Retina (tissue), 1 donor: ENCODE measurements around the gene MACROD2.

Experiments used
- DNase-seq: peaks from one replicate; pipeline ENCODE4 v3.0.0-alpha.2; 2016

The MACROD2 gene

DNA sequence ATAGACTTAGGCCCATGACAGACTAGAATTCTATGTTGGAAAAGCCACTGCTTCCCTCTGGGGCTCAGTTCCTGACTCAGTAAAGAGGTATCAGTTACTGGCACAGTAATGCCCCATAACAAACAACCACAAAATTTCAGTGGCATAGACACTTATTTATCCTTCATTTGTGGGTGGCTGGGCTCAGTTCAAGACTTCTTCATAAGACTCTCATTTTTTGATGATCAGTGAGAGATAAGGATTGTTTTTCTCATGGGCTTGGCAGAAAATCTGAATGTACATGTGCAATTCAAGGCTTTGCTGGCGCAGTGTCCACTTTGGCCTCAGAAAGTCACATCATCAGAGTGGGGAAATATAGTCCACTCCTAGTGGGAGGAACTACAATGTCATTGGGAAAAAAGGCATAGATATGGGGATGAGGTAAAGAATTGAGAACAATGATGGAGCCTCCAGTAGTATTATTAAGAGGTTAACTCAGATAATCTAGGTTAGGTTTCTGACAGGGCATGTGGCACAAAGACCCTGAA, 726.7 kb downstream of the MACROD2 start:
- no peak for DNase-seq

DNA sequence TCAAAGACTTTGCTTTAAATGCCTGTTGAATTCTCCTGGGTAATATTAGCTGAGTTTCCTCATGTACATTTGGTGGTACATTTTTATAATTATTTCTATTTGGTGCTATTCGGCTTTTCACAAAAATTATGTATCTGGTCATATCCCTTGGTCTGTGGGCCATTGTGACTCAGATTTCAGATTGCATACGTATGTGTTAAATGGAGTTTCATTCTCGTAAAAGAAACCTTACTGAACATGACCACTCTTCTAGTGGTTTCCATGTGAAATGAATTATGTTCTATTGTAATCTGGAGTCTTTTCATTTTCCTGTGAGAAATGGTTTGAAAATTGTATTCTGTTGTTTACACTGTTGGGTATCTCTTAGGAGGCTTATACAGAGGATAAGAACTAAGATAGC, 728.3 kb downstream of the MACROD2 start:
- DNase-seq = no peak

GRCh38 chr20:14724036-14724435, 728.7 kb downstream of the MACROD2 start:
- no peak for DNase-seq

DNA sequence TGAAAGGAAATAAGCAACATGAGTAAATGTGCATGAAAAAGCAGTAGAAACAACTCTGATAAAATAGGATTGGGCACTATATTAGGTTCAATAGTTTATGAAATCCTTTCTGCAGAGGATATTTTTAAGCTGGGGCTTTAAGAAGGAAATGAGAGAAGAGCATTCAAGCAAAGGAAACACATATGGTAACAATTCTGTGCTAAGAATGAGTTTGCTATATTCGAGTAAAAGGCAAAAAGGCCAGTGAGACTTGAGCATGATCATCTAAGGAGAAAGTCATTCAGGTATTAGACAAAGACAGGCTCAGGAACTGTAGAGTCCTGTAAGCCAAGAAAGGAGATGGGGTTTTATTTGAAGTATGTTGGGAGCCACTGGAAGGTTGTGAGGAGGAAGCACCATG, 729.2 kb downstream of the MACROD2 start:
- no peak for DNase-seq

GRCh38 chr20:14726591-14726990, 731.3 kb downstream of the MACROD2 start:
- no peak for DNase-seq

- no peak for DNase-seq
Measured at GRCh38 chr20:14727485-14728150, 732.3 kb downstream of the MACROD2 start.

GRCh38 chr20:14729390-14729789, 734.1 kb downstream of the MACROD2 start:
- DNase-seq = no peak

DNA sequence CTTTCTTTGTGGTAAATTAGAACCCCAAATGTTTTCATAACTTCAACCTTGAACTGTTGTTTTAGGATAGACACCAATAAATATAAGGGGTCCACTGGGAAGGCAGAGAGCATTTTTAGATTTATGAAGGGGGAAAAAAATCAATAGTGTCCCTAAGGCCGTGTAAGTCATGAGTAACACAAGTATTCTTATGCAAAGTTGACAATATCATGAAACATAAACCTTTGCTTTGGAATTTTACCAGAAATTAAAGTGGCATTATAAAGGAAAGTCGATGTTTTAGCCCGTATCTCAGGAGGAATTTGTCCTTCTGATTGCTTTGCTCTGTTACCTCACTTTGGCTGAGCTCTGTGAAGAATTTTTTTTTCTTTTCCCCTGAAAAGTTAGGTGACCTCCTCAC, 737.0 kb downstream of the MACROD2 start:
- DNase-seq = no peak

- no peak for DNase-seq
Measured at GRCh38 chr20:14732996-14733395, 737.7 kb downstream of the MACROD2 start.

- no peak for DNase-seq
Measured at GRCh38 chr20:14740380-14740779, 745.1 kb downstream of the MACROD2 start.

DNA sequence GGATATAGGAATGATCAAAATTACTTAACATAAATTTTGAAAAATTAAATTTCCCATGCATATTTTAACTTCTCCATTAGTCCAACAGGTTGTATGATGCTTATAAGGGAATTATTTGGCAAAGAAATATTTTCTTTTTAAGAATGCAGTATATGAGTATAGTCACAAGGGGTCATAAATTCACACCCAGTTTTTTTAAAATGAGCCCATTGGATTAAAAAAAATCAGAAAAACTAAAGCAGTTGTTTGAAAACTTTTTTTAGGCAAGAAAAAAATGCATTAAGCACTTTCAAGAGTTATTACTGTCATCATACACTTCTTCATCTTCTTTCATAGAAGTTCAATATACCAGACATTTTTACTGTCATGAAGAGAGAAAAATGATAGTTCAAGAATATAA, 746.3 kb downstream of the MACROD2 start:
- no peak for DNase-seq

- no peak for DNase-seq
Measured at GRCh38 chr20:14744723-14745122, 749.4 kb downstream of the MACROD2 start.

DNA sequence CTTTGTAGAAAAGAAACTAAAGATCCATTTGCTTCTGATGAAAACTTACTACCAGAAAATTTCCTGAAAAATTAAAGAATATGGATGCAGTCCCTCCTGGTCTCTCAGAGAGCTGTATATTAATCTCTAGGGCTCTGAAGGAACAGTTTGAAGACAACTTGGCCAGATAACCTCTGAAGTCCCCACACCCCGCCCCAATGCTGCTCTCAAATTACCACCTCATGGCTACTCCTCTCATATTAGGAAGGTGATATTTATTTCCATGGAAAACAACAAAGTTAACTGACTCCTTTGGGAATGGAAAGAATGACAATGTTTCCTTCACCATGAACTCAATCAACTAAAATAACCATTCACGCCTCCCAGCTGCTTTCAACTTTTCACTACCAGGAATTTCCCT, 750.5 kb downstream of the MACROD2 start:
- no peak for DNase-seq

DNA sequence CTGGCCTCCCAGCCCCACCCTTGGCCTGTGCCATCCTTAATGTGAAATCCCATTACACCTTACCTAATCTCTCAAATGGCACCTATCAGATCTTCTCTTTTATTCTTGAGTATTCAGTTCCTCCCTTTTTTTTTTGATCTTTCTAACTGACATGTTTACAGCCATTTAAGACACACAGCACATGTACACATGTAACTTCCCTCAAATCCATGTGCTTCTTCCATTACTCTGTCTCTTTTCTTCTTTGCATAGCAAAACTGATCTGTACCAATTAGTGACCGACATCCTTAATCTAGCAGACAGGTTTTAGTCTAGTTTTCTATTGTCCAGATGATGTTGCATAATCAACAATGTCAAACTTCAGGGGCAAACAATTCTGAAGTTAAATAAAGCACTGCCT, 755.9 kb downstream of the MACROD2 start:
- DNase-seq = no peak

GRCh38 chr20:14757728-14758127, 762.4 kb downstream of the MACROD2 start:
- no peak for DNase-seq

DNA sequence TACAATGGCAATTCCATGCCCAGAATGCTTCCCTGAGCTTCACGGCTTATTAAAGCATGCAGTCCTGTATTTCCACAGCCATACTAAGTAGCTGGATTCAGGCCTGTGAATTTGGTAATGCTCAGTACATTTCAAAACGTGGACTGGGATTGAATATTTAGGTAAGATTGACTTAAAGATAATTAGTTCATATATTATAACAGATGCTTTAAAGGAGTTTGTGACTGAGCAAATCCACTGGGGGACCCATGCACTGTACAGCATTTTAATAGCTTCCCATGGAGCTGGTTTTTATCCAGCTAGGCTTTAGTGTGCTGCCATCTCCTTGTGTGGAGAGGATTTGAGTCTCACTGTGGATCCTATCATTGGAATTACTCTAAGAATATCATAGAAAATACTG, 763.0 kb downstream of the MACROD2 start:
- no peak for DNase-seq

DNA sequence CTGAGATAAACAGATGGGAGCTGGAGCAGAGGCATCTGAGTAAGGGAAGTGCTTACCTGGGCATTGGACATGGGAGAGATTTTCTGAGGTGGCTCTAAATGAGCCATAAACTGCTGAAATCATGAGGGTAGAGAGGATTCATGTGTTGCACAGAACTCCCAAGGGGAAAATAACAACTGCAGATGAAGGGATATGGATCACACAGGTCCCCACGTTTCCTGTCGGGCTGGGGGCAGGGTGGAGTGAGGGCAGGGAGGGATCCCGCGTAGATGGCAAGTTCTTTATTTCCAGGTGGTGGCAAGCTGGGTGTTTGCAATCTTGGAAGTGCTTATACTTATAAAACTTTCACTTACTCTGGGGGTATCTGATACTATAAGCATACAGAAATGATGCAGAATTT, 764.7 kb downstream of the MACROD2 start:
- no peak for DNase-seq

GRCh38 chr20:14761903-14762302, 766.6 kb downstream of the MACROD2 start:
- DNase-seq = no peak

DNA sequence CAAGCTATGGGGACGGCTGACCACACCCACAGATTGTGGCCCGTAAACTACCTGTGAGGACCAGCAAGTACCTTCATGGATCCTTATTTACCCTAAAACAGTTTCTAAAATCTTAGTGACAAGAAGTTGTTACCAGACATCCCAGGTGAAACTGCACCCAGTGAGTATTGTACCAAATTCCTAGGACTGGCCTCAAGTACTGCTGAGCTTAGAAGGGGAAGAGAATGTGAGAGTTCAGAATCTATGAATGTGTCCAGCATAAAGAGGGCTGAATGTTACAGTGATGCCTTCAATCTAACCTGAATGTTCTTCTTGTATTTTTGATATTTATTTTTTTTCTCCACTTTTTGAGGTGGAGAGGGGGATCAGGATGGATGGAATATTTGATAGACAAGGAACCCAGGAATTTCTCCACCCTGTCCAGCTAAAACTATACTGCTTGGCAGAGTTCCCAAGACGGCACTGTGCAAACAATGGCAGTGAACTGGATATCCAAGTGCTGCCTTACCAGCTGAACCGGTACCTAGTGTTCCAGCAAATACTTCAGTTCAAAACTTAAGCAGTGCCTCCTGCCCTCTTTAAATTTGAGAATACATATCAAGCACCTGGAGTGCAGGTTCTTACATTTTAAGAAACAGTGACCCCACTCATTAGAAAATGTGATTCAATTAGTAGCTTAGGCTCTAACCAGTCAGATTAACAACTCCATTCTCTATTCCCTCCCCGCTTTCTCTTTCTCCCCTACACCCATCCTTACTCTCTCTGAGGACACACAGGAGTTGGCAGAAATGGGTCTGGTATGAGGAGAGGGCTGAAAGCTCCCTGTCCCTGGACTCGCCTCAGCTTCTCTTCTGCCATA, 769.4 kb downstream of the MACROD2 start:
- DNase-seq = no peak

DNA sequence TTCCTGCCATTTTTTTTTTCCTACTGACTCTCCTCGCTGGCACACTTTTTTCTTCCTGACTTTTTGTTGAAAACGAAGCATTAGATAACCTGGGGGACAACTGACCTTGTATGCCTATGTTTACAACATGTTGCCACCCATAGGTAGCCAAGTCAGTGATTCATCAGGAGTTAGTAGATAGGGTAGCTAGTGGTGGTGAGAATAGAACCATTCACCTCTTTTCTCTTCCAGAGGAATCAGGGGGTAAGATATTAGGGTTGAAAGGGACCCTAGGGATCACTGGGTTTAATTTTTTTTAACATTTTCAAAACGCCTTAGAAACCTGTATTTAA, 770.0 kb downstream of the MACROD2 start:
- DNase-seq = no peak

DNA sequence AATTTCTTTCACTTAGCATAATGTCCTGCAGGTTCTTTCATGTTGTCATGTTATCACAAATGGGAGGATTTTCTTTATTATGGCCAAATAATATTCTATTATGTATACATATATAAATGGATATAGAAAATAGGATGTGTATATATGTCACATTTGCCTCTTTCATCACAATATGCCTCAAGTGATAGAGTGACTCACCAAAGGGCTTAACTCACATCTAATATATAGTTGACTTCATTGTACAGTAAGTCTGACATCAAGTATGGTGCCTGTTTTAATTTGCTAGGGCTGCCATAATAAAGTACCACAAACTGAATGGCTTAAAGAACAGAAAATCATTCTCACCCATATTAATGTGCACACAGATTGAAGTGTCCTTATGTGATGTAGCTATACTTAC, 778.2 kb downstream of the MACROD2 start:
- DNase-seq = no peak

DNA sequence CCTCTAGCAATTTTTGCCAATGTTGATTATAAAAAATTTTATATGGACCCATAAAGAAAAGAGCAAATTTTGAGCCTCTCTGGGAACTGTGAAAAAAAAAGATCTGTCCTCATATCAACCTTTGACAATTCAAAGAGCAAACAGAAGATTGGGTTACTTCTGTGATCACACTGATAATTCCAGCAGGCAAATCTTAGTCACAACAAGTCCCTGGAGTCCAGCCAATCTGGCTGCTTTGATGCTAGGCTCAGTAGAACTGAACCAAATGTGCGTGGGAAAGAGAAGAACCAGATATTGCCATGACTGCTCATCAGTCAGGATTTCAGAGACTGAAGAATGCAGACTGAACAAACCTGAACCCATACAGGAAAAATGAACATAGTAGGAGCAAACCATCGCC, 780.5 kb downstream of the MACROD2 start:
- DNase-seq = no peak

- DNase-seq = no peak
Measured at GRCh38 chr20:14777591-14777990, 782.3 kb downstream of the MACROD2 start.

DNA sequence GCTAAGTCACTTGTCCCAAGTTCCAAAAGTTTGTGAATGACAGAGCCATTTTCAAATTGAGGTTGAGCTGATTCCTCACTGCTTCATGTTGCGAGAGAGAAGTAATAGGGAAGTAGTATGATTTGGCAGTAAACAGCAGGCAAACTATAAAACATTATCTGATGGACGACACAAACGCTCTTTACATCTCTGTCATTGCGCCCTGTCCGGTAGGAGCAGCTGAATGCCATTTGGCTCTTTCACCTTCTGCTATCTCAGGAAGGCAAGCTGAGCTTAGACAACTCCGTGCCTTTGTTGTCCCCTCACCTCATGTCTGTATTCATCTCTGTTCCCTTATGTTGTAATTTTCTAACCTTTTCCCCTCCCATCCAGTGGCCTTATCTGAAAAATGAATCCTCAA, 782.8 kb downstream of the MACROD2 start:
- no peak for DNase-seq

DNA sequence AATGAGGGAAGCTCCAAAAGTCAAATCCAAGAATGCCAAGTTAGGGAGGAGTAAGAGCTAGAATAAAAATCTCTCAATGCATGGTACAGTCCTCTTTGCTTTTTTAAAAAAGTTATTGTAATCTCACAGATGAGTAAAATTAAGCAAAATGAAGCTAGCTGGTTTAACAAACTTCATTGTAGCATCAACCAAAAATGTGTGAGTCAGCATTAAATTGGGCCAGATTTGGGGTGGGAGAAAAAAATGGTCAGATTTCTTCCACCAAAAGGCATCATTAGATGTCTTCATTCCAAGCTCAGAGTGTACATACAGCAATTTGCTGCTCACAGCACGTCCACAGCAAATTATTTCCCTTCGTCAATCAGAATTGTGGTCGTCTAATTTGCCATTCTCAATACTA, 783.6 kb downstream of the MACROD2 start:
- no peak for DNase-seq
